Measurements from ENCODE around the gene N4BP2L2. TPM values are rescaled to one million over a fixed set of nuclear protein-coding genes. Genes with fewer than 3 reads are reported as not detected.

The N4BP2L2 gene
- total RNA-seq, result 76.6 and 99.6 TPM in 2 replicates

GRCh38 chr13:32538621-32539246, at the start of gene N4BP2L2:
Gene N4BP2L2 (minus strand): TSS chr13:32538795. CDS start chr13:32537027, 1,768 bp downstream.
- peak; percentile 16 for TF ChIP-seq CTCF (IDR thresholded peaks at IDR 0.05; ENCODE audit: insufficient read depth, low read length, severe bottlenecking)
- FAIRE-seq, result no peak
- Histone ChIP-seq H3K4me3 (ENCODE audit: low read depth, low read length) (peak within 1 kb of the TSS; percentile 45), H3K36me3 (ENCODE audit: control insufficient read depth, insufficient read depth, low read length) (peaks cover 2% of the 10 kb centered on the region), H3K27me3 (ENCODE audit: control insufficient read depth, insufficient read depth, low read length) (no peaks in the 10 kb centered on the region)
- peak; percentile 94 for DNase-seq (ENCODE audit: low read depth)

- FAIRE-seq (no peak), DNase-seq (ENCODE audit: low read depth) (peak; percentile 39)
- no peak for TF ChIP-seq CTCF (IDR thresholded peaks at IDR 0.05; ENCODE audit: insufficient read depth, low read length, severe bottlenecking)
- Histone ChIP-seq H3K4me3 (ENCODE audit: low read depth, low read length) (peak overlapping the region; percentile 83), H3K36me3 (ENCODE audit: control insufficient read depth, insufficient read depth, low read length) (no peaks in the 10 kb centered on the region), H3K27me3 (ENCODE audit: control insufficient read depth, insufficient read depth, low read length) (no peaks in the 10 kb centered on the region)
Measured at GRCh38 chr13:32587811-32588170, 49.2 kb upstream of the N4BP2L2 start.

GRCh38 chr13:32587011-32587810, 48.6 kb upstream of the N4BP2L2 start:
- FAIRE-seq (no peak), DNase-seq (ENCODE audit: low read depth) (peak; percentile 48)
- Histone ChIP-seq H3K36me3 (ENCODE audit: control insufficient read depth, insufficient read depth, low read length) (no peaks in the 10 kb centered on the region), H3K4me3 (ENCODE audit: low read depth, low read length) (peak overlapping the region; percentile 83), H3K27me3 (ENCODE audit: control insufficient read depth, insufficient read depth, low read length) (no peaks in the 10 kb centered on the region)
- no peak for TF ChIP-seq CTCF (IDR thresholded peaks at IDR 0.05; ENCODE audit: insufficient read depth, low read length, severe bottlenecking)

GRCh38 chr13:32586080-32586900, 47.7 kb upstream of the N4BP2L2 start, which contains the start of gene PDS5B:
Gene PDS5B (plus strand): TSS chr13:32586452. CDS start chr13:32648773, 62,321 bp downstream.
- TF ChIP-seq CTCF (IDR thresholded peaks at IDR 0.05; ENCODE audit: insufficient read depth, low read length, severe bottlenecking), result peak; percentile 70
- no peaks in the 10 kb centered on the region for H3K36me3 ChIP-seq (ENCODE audit: control insufficient read depth, insufficient read depth, low read length)
- FAIRE-seq (no peak), DNase-seq (ENCODE audit: low read depth) (peak; percentile 77)
- peak within 1 kb of the TSS; percentile 83 for H3K4me3 ChIP-seq (ENCODE audit: low read depth, low read length)
- H3K27me3 ChIP-seq (ENCODE audit: control insufficient read depth, insufficient read depth, low read length), result no peaks in the 10 kb centered on the region

- H3K4me3 ChIP-seq (ENCODE audit: low read depth, low read length), result peak overlapping the region; percentile 46
- no peaks in the 10 kb centered on the region for H3K36me3 ChIP-seq (ENCODE audit: control insufficient read depth, insufficient read depth, low read length)
- no peak for FAIRE-seq
- no peaks in the 10 kb centered on the region for H3K27me3 ChIP-seq (ENCODE audit: control insufficient read depth, insufficient read depth, low read length)
- DNase-seq (ENCODE audit: low read depth), result no peak
- no peak for TF ChIP-seq CTCF (IDR thresholded peaks at IDR 0.05; ENCODE audit: insufficient read depth, low read length, severe bottlenecking)
Measured at GRCh38 chr13:32585550-32586079, 47.0 kb upstream of the N4BP2L2 start.

All from bronchial epithelial cell (primary cell).